Inflammatory macrophage treated with lipopolysaccharide for 4 hours (primary cell): Measurements from ENCODE around the gene ATP6V0E2.

ENCODE experiments used
- DNase-seq: peaks from one replicate; pipeline ENCODE4 v3.0.0-alpha.2; 2020

ATP6V0E2 gene

GRCh38 chr7:149838992-149839408, 34.8 kb upstream of the ATP6V0E2 start:
- DNase-seq = no peak

DNA sequence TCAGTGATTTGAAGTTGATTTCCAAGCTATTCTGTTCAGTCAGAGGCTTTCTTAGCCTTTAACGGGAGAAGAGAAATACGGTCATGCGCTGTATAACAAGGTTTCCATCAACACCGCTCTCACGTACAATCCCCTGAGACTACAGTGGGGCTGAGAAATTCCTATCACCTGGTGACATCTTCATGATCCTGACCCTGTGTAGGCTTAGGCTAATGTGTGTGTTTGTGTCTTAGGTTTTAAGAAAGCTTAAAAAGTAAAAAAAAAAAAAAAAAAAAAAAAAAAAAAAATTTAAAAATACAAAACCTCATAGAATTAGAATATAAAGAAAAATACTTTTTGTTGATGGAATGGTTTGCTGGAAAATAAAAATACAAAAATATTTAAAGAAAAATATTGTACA, 33.8 kb upstream of the ATP6V0E2 start:
- DNase-seq = no peak

DNA sequence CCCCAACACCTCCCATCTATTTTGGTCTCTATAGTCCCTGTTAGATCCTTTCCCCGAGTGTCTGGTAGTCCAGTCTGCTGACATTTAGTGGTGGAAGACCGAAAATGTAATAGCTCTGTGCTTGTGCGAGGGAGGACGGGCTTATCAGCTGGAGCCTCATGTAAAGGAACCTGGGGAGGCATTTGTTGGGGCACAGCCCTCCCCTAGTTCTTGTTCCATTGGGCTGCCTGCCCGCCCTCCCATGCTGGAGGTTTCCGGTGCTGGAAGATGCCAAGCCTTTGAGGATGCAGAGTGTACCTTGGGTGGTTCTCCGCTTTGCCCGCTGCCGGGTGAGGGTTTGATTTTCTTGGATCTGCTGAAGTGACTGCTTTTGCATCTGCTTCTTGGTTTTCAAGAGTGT, 30.2 kb upstream of the ATP6V0E2 start:
- no peak for DNase-seq

DNA sequence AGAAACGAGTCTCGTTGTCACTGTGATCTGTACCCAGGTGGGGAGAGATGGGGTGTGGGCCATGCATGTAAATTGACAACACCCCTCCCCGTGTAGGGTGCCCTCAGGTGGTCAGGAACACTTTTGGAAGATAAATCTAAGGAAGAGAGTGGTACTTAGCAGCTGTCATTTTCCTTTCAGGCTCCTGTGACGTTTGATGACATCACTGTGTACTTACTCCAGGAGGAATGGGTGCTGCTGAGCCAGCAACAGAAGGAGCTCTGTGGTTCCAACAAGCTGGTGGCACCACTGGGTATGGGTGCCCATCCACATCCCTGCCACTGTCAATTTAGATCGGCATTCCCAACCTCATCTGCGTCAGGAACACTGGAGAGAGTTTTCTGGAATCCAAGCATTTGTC, 29.3 kb upstream of the ATP6V0E2 start:
- no peak for DNase-seq

DNA sequence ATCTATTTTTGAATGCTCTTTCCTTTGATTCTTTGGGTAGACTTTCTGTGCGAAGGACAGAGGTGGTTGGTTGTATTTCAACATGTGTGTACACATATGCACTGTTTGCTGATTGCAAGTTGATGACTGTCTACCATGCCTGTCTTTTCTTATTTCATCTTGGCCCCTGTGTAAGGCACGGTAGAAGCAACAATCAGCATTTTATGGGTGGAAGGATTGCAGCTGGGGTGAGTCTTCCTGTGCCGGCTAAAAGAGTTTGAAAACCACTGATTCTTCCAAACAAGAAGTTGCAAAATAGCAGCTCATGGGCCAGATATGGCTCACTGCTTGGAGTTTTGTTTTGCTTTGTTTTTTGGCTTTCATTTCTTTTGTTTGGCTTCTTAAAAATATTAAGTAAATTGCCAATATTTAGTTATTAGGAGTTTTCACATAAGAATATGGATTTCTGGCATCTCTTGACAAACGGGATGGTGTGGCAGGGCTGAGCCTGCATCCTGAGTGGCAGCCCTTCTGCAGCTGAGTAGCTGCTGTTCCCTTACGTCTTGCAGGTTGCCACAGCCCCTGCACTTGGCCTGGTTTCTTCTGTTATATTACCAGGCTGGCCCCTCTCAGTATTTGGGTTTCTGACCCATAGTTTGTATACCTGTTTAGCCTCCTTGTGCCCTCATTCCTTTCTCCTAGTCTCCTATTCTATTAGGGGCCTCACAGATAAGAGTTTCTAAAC, 28.4 kb upstream of the ATP6V0E2 start:
- DNase-seq = no peak

DNA sequence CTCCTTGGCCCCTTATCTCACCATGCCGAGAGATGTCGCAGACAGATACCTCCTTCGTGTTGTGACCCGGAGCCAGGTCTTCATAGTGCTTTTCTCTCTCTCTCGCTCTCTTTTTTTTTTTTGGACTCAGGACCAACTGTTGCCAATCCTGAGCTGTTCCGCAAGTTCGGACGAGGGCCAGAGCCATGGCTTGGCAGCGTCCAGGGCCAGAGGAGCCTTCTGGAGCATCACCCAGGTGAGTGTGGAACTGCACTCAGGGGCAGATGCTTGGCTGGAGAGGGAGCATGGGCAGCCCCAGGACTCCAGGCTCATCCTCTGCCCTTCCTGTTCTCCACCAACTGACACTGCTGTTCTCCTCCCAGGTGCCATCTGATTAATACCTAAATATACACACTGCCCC, 27.7 kb upstream of the ATP6V0E2 start:
- no peak for DNase-seq

GRCh38 chr7:149846436-149847046, 27.2 kb upstream of the ATP6V0E2 start:
- peak; percentile 25 for DNase-seq

DNA sequence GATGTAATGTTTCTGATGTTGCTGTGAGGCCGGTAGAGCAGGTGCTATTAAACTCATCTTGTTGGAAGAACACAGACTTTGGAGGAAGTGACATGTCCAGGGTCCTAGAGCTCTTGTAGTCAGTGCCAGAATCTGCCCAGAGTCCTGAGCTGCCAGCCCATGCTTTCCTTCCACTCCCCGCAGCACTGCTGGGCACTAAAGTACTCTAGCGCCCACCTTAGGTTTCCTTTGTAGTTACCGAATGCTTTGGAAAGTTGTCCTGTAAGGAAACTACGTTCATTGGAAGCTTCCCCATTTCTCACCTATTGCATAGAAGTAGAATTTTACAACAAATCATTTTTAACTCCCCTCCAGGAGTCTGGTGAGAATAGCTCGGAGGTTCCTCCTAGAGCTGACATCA, 24.6 kb upstream of the ATP6V0E2 start:
- DNase-seq = no peak

DNA sequence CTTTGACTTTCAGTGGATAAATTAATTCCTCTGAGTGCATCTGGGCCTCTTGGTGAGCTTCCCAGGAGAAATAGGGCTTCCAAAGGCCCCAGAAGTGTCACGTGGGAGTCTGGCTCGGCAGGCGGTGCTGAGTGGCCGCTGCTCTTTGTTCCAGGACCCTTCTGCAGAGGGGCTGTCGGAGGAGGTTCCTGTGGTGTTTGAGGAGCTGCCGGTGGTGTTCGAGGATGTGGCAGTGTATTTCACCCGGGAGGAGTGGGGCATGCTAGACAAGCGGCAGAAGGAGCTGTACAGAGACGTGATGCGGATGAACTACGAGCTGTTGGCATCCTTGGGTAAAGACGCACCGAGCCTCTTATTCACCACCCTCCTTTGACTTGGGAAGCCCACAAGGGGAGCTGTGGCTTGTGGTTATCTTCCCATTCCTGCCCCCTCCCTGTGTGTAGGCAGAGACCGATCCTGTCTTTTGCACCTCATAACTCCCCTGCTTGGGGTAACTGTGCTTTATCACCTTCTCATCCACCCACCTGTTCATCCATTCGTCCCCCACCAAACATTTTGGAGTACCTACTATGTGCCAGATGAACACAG, 23.7 kb upstream of the ATP6V0E2 start:
- DNase-seq = no peak

DNA sequence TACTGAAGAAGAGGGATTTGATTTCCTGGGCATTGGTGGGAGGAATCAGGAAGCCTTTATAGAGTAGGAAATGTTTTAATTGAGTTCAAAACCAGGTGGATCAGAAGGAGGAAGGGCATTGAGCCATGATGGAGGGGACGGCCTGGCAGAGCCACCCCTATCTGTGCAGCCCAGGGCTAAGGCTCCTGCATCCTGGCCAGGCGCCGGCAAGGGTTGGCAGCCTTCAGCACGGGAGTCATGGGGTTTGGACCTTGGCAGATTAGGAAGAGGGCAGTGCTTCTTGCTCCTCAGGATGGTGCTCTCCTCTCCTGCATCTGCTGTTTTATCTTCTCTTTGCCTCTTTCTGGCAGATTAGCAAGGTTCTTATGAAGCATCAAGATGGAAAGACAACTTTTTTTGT, 23.1 kb upstream of the ATP6V0E2 start:
- no peak for DNase-seq

DNA sequence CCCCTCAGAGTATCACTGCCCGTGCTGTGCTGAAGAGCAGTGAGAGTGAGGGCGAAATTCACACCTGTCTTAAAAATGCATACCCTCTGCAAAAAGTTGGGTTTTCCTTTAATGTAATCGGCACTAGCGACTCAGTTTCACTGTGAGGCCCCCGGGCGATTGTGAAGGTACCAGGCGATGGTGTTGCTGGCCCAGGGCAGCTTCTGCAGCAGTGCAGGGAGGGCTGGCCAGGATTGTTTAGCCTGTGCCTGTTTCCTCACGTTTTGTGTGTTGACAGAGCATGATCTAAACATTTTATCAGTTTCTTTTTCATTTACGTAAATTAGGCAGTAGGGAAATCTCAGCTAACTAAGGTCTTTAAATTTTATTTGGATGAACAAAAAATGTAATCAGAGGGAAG, 22.3 kb upstream of the ATP6V0E2 start:
- no peak for DNase-seq

- no peak for DNase-seq
These were observed 20.6 kb upstream of the ATP6V0E2 start for GRCh38 chr7:149853157-149853556.

GRCh38 chr7:149854611-149855360, 19.0 kb upstream of the ATP6V0E2 start:
- DNase-seq = no peak

GRCh38 chr7:149855361-149856305, 18.1 kb upstream of the ATP6V0E2 start:
- no peak for DNase-seq

DNA sequence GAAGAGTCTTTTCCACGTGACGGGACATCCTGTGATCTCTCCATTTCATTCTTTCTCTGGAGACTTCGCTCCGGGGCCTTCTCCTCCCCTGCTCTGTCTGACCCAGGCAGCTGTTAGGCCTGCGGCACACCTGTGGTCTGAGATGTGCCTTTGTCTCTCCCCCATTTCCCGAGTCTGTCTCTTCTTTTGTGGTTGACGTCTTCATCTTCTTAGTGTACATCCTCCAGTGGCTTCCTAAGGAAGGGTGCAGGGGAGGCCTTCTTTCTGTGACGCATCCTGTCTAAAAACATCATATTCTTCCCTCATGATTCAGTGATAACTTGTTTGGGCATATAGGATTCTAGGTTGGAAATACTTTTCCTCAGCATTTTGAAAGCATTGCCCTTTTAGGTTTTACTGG, 17.2 kb upstream of the ATP6V0E2 start:
- no peak for DNase-seq

DNA sequence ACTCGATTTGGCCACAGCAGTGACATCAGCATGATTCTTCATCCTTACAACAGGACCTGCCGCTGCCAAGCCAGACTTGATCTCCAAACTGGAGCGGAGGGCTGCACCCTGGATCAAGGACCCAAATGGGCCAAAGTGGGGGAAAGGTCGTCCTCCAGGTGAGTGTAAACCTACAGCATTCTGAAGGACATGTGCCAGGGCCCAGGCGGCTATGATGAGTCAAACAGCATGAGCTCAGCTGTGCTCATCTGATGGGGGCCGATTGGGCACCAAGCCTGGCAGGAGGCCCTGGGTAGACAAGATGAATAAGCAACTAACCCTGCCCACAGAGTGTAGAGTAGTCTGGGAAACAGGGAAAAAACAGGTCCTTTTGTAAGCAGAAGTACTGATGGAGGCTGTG, 14.4 kb upstream of the ATP6V0E2 start:
- no peak for DNase-seq

- no peak for DNase-seq
These were observed 13.9 kb upstream of the ATP6V0E2 start for GRCh38 chr7:149859876-149860275.

DNA sequence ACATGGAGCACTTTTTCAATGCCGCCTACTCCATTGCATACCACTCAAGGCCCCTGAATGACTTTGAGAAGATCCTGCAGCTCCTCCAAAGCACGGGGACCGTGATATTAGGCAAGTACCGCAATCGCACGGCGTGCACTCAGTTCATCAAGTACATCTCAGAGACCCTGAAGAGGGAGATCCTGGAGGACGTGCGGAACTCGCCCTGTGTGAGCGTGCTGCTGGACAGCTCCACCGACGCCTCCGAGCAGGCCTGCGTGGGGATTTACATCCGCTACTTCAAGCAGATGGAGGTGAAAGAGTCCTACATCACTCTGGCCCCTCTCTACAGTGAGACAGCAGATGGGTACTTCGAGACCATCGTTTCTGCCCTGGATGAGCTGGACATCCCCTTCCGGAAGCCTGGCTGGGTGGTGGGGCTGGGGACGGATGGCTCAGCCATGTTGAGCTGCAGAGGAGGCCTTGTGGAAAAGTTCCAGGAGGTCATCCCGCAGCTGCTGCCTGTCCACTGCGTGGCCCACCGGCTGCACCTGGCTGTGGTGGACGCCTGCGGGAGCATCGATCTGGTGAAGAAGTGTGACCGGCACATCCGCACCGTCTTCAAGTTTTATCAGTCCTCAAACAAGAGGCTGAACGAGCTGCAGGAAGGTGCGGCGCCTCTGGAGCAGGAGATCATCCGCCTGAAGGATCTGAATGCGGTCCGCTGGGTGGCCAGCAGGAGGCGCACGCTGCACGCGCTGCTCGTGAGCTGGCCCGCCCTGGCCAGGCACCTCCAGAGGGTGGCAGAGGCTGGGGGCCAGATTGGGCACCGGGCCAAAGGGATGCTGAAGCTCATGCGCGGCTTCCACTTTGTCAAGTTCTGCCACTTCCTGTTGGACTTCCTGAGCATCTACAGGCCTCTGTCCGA, 12.7 kb upstream of the ATP6V0E2 start:
- no peak for DNase-seq

DNA sequence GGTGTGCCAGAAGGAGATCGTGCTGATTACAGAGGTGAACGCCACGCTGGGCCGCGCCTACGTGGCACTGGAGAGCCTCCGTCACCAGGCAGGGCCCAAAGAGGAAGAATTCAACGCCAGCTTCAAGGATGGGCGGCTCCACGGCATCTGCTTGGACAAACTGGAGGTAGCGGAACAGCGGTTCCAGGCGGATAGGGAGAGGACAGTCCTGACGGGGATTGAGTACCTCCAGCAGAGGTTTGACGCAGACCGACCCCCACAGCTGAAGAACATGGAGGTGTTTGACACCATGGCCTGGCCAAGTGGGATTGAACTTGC, 12.1 kb upstream of the ATP6V0E2 start:
- DNase-seq = no peak

DNA sequence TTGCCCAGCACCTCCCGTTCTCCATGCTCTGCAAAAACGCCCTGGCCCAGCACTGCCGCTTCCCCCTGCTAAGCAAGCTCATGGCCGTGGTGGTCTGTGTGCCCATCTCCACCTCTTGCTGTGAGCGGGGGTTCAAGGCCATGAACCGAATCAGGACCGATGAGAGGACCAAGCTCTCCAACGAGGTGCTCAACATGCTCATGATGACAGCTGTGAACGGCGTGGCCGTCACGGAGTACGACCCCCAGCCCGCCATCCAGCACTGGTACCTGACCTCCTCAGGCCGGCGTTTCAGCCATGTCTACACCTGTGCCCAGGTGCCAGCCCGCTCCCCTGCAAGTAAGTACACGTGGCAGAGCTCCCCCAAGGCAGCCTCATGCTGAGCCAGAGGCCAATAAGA, 11.6 kb upstream of the ATP6V0E2 start:
- DNase-seq = no peak

DNA sequence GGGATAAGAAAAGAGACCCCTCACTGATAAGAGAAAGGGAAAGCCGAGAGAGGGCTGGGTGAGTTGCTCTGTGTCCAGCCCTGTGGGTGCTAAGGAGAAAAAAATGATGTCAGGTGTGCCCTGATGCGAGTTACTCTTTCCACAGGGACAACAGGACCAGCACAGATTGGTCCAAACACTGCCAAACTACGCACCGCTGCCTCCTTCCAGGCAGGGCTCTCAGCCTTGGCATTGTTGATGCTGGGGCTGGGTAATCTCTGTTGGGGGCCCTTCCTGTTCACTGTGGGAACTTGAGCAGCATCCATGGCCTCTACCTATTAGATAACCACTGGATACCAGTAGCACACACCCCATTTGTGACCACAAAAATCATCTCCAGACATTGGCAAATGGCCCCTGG, 10.3 kb upstream of the ATP6V0E2 start:
- no peak for DNase-seq

GRCh38 chr7:149864023-149864422, 9.7 kb upstream of the ATP6V0E2 start:
- DNase-seq = no peak
